Measurements from ENCODE around the gene CCL21. TPM values are rescaled to one million over a fixed set of nuclear protein-coding genes. Genes with fewer than 3 reads are reported as not detected.

CCL21 gene
- polyA plus RNA-seq, 1 donor from 2014 or later: not detected

DNA sequence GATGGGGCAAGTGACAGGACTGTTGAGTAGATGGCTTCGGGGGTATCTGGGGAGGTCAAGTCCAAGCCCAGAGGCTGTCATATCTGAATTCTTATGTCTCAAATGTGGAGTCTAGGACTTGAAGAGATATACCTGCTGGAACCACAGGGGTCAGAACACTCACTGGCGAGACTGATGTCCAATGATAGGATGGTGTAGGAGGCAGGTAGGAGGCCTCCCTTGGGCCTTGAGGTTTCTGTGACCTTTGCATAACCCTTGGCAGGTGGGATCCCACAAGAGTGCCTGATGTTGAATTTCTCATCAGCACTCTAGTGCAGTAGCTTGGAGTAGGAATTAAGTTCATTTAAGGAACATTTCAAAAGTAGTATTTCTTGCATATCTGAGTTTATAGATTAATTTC, 2.8 kb downstream of the CCL21 start:
- H3K4me3 ChIP-seq (ENCODE audit: low read length): no peak overlapping the region
- no peaks in the 10 kb centered on the region for H3K9me3 ChIP-seq (ENCODE audit: low read length)
- H3K27ac ChIP-seq (ENCODE audit: low read length): no peak overlapping the region
- H3K27me3 ChIP-seq (ENCODE audit: insufficient read depth, low read depth, low read length): no peaks in the 10 kb centered on the region
- no peak overlapping the region for H3K9ac ChIP-seq (ENCODE audit: low read length)
- no peaks in the 10 kb centered on the region for H3K9me2 ChIP-seq (ENCODE audit: insufficient read depth, low read length)
- H2AFZ ChIP-seq (ENCODE audit: low read depth, low read length): no peak overlapping the region
- no peaks in the 10 kb centered on the region for H3K36me3 ChIP-seq (ENCODE audit: insufficient read depth, low read length)
- H3F3A ChIP-seq (ENCODE audit: insufficient read depth, low read length, poor library complexity, severe bottlenecking): no peaks in the 10 kb centered on the region
- no peak for TF ChIP-seq POLR2AphosphoS5 (IDR thresholded peaks at IDR 0.05)
- TF ChIP-seq EZH2 (IDR thresholded peaks at IDR 0.05; ENCODE audit: borderline replicate concordance, insufficient read depth, low read length, poor library complexity, severe bottlenecking): no peak
- no peak for TF ChIP-seq TAF1 (IDR thresholded peaks at IDR 0.05; ENCODE audit: low read depth)
- TF ChIP-seq MXI1 (conservative IDR thresholded peaks at IDR 0.05; ENCODE audit: poor library complexity, severe bottlenecking): no peak
- no peak for TF ChIP-seq SMC3 (conservative IDR thresholded peaks at IDR 0.05; ENCODE audit: poor library complexity)
- TF ChIP-seq, protein P1, sequence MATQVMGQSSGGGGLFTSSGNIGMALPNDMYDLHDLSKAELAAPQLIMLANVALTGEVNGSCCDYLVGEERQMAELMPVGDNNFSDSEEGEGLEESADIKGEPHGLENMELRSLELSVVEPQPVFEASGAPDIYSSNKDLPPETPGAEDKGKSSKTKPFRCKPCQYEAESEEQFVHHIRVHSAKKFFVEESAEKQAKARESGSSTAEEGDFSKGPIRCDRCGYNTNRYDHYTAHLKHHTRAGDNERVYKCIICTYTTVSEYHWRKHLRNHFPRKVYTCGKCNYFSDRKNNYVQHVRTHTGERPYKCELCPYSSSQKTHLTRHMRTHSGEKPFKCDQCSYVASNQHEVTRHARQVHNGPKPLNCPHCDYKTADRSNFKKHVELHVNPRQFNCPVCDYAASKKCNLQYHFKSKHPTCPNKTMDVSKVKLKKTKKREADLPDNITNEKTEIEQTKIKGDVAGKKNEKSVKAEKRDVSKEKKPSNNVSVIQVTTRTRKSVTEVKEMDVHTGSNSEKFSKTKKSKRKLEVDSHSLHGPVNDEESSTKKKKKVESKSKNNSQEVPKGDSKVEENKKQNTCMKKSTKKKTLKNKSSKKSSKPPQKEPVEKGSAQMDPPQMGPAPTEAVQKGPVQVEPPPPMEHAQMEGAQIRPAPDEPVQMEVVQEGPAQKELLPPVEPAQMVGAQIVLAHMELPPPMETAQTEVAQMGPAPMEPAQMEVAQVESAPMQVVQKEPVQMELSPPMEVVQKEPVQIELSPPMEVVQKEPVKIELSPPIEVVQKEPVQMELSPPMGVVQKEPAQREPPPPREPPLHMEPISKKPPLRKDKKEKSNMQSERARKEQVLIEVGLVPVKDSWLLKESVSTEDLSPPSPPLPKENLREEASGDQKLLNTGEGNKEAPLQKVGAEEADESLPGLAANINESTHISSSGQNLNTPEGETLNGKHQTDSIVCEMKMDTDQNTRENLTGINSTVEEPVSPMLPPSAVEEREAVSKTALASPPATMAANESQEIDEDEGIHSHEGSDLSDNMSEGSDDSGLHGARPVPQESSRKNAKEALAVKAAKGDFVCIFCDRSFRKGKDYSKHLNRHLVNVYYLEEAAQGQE (IDR thresholded peaks at IDR 0.05; ENCODE audit: borderline replicate concordance): no peak
- no peak overlapping the region for H3K4me2 ChIP-seq (ENCODE audit: low read length)
- H3K79me2 ChIP-seq (replicated peaks; ENCODE audit: insufficient read depth, low read length): no peaks in the 10 kb centered on the region
- H4K20me1 ChIP-seq (ENCODE audit: insufficient read depth): no peaks in the 10 kb centered on the region

DNA sequence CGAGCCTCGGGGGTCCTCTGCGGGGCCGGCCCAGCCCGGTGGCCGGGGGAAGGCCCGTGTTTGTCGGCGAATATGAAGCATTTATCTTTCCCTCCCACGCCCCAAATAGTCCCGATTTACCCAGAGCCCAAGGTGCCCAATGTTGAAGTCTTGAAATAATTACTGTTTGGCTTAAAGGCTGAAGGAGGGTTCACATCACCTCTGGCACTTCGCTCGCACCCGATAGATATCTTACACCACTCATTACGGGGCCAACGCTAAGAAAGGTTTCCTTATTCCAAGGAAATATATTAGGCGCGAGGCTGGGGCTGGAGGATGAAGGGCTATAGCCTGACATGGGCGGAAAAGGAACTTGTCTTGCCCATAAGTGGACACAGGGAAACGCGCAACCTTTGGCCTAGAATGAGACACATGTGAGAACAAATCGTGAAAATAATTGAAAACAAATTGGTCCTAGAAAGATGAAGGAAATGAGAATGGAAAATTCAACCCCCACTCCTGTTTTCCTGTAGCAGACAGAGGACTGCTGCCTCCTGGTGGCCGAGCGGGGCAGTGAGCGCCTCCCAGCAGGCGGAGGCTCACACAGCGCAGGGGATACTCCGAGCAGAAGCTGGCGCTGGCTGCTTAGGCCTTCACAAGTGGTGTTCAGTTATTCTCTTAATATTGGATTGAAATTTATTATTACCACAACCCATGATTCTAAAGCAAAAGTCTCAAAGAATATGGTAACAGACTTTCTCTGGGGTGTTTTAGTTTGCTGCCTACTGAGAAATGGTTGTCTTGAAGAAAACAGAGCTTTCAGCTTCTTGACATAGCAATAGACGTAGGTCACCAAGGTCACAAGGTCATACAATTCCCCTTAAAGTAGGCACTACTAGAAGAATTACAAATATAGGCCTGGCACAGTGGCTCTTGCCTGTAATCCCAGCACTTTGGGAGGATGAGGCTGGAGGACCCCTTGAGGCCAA, 7.9 kb downstream of the CCL21 start:
- Histone ChIP-seq H3K9me2 (ENCODE audit: insufficient read depth, low read length) (no peaks in the 10 kb centered on the region), H3K36me3 (ENCODE audit: insufficient read depth, low read length) (no peaks in the 10 kb centered on the region), H3K9ac (ENCODE audit: low read length) (peak overlapping the region; percentile 39), H3K9me3 (ENCODE audit: low read length) (no peaks in the 10 kb centered on the region), H3K27me3 (ENCODE audit: insufficient read depth, low read depth, low read length) (peaks cover 25% of the 10 kb centered on the region), H3F3A (ENCODE audit: insufficient read depth, low read length, poor library complexity, severe bottlenecking) (no peaks in the 10 kb centered on the region), H3K27ac (ENCODE audit: low read length) (no peak overlapping the region), H3K79me2 (replicated peaks; ENCODE audit: insufficient read depth, low read length) (no peaks in the 10 kb centered on the region), H4K20me1 (ENCODE audit: insufficient read depth) (no peaks in the 10 kb centered on the region), H3K4me2 (ENCODE audit: low read length) (no peak overlapping the region), H2AFZ (ENCODE audit: low read depth, low read length) (no peak overlapping the region), H3K4me3 (ENCODE audit: low read length) (peak overlapping the region; percentile 62)
- TF ChIP-seq RAD21 (conservative IDR thresholded peaks at IDR 0.05): peak; percentile 63
- TF ChIP-seq EP300 (conservative IDR thresholded peaks at IDR 0.05; ENCODE audit: poor library complexity, severe bottlenecking): no peak
- no peak for TF ChIP-seq POLR2AphosphoS5 (IDR thresholded peaks at IDR 0.05)
- TF ChIP-seq SMC3 (conservative IDR thresholded peaks at IDR 0.05; ENCODE audit: poor library complexity): peak; percentile 58
- no peak for TF ChIP-seq MXI1 (conservative IDR thresholded peaks at IDR 0.05; ENCODE audit: poor library complexity, severe bottlenecking)
- TF ChIP-seq, protein P1 (IDR thresholded peaks at IDR 0.05; ENCODE audit: borderline replicate concordance): no peak
- TF ChIP-seq EZH2 (IDR thresholded peaks at IDR 0.05; ENCODE audit: borderline replicate concordance, insufficient read depth, low read length, poor library complexity, severe bottlenecking): no peak
- TF ChIP-seq CTCF (IDR thresholded peaks at IDR 0.05; ENCODE audit: poor library complexity, severe bottlenecking): peak; percentile 81

Measured in neural cell (in vitro differentiated cells).